HCT116 (cell line): ENCODE measurements around the gene KAT14. TPM values are rescaled to one million over a fixed set of nuclear protein-coding genes. Genes with fewer than 3 reads are reported as not detected.

Experiments
- ATAC-seq: fragments of 200-7000 bp; cut with Tn5 transposase; 2 replicates; pipeline ENCODE4 v1.9.1; 2020; ENCODE audit warnings: mild to moderate bottlenecking, moderate library complexity
- BruUV-seq: library from RNA; stranded (reverse); fragments of 400-500 nt; replicated peaks from 2 replicates; lab custom pipeline; 2021; lab: Mats Ljungman, UMichigan
- CTCF ChIA-PET: fragments of 300-600 bp; sonication (Branson Sonifier 250); formaldehyde crosslinking; loops from one replicate; lab custom pipeline; 2021; ENCODE audit warnings: antibody characterized with exemption; lab: Charles Lee
- POLR2A ChIA-PET: fragments of 300-600, 350-600 bp; sonication (Branson Sonifier 250); formaldehyde crosslinking; loops from one replicate; lab custom pipeline; 2021; ENCODE audit warnings: antibody characterized with exemption; lab: Charles Lee
- RAD21 ChIA-PET, 2 experiments: fragments of 300-600 bp; sonication (Branson Sonifier 250); formaldehyde crosslinking; loops; one replicate each; lab custom pipeline; 2023; ENCODE audit warnings: low total read pairs in 2 of 2; ENCODE audit not compliant: uncharacterized antibody in 2 of 2, unreplicated experiment in 2 of 2, low non-redundant PET in 1 of 2; lab: Charles Lee
- DNase-seq: peaks from one replicate; pipeline ENCODE4 v3.0.0-alpha.2; 2010; ENCODE audit warnings: low read depth, low spot score
- H2AFZ ChIP-seq: fragments of 200-600 bp; shearing (Covaris generic), sonication (generic); 2 replicates; pipeline ENCODE4 v1.6.1; 2017; ENCODE audit warnings: low read depth, mixed run types, mixed read lengths, antibody characterized with exemption, low read length; ENCODE audit not compliant: poor library complexity, severe bottlenecking
- H3K27ac ChIP-seq: 2 replicates; pipeline ENCODE4 v1.5.1; 2012; ENCODE audit warnings: low read depth, low read length
- H3K27me3 ChIP-seq: fragments of 200-600 bp; sonication (generic); 2 replicates; pipeline ENCODE4 v1.6.1; 2016; ENCODE audit warnings: mixed run types, low read length, mixed read lengths; ENCODE audit not compliant: insufficient read depth
- H3K36me3 ChIP-seq, 2 experiments: fragments of 200-500 bp in 1 of 2; fragments of 200-600 bp in 1 of 2; sonication (Bioruptor generic) in 1 of 2; sonication (generic) in 1 of 2; 2 replicates each; pipeline versions ENCODE4 v1.5.1 to v1.6.1; 2014 to 2016; ENCODE audit warnings: low read length in 2 of 2, inconsistent platforms in 1 of 2, mixed read lengths in 1 of 2, mixed run types in 1 of 2; ENCODE audit not compliant: insufficient read depth in 2 of 2, control insufficient read depth in 1 of 2
- H3K4me1 ChIP-seq, 2 experiments: fragments of 200-600 bp in 1 of 2; sonication (generic) in 1 of 2; 2 replicates each; pipeline versions ENCODE4 v1.5.1 to v1.6.1; 2012 to 2017; ENCODE audit warnings: low read length in 2 of 2, inconsistent platforms in 1 of 2, mild to moderate bottlenecking in 1 of 2, mixed read lengths in 1 of 2, mixed run types in 1 of 2, moderate library complexity in 1 of 2; ENCODE audit not compliant: insufficient read depth in 2 of 2, control insufficient read depth in 1 of 2
- H3K4me2 ChIP-seq: fragments of 200-600 bp; sonication (generic); 2 replicates; pipeline ENCODE4 v1.6.1; 2017; ENCODE audit warnings: mixed run types, low read length, mixed read lengths
- H3K4me3 ChIP-seq, 2 experiments: fragments of 200-600 bp in 1 of 2; sonication (generic) in 1 of 2; replicated peaks in 1 of 2; 2 replicates each; pipeline ENCODE4 v1.5.1; 2011 to 2016; ENCODE audit warnings: low read length in 2 of 2, control low read depth in 1 of 2, low read depth in 1 of 2, mild to moderate bottlenecking in 1 of 2, mixed read lengths in 1 of 2, mixed run types in 1 of 2
- H3K79me2 ChIP-seq: fragments of 200-600 bp; sonication (generic); 2 replicates; pipeline ENCODE4 v1.6.1; 2017; ENCODE audit warnings: mild to moderate bottlenecking, mixed run types, low read length, moderate library complexity, mixed read lengths; ENCODE audit not compliant: insufficient read depth
- H3K9ac ChIP-seq: fragments of 200-600 bp; sonication (generic); 2 replicates; pipeline ENCODE4 v1.6.1; 2016; ENCODE audit warnings: low read length, mixed read lengths
- H3K9me2 ChIP-seq: fragments of 200-600 bp; sonication (generic), shearing (Covaris generic); 2 replicates; pipeline ENCODE4 v1.6.1; 2017; ENCODE audit warnings: mixed run types, mild to moderate bottlenecking, moderate library complexity; ENCODE audit not compliant: insufficient read depth
- H3K9me3 ChIP-seq, 2 experiments: fragments of 200-500 bp in 1 of 2; fragments of 200-600 bp in 1 of 2; sonication (Bioruptor generic) in 1 of 2; sonication (generic) in 1 of 2; 2 replicates each; pipeline ENCODE4 v1.6.1; 2014 to 2017; ENCODE audit warnings: low read length in 2 of 2, mixed read lengths in 2 of 2, inconsistent platforms in 1 of 2, low read depth in 1 of 2, mild to moderate bottlenecking in 1 of 2, mixed run types in 1 of 2, moderate library complexity in 1 of 2; ENCODE audit not compliant: control insufficient read depth in 1 of 2, insufficient read depth in 1 of 2
- H4K20me1 ChIP-seq: fragments of 200-600 bp; sonication (generic), shearing (Covaris generic); 2 replicates; pipeline ENCODE4 v1.6.1; 2017; ENCODE audit warnings: mixed run types, mild to moderate bottlenecking, moderate library complexity; ENCODE audit not compliant: insufficient read depth
- ATF3 ChIP-seq: IDR thresholded peaks from 2 replicates; pipeline ENCODE4 v1.6.1; 2012
- CEBPB ChIP-seq: IDR thresholded peaks from 2 replicates; pipeline ENCODE4 v1.6.1; 2012; ENCODE audit warnings: low read depth
- CTCF ChIP-seq, 3 experiments: fragments of 200-600 bp in 1 of 3; sonication (generic) in 1 of 3; IDR thresholded peaks in 2 of 3; conservative IDR thresholded peaks in 1 of 3; 2 replicates each; pipeline ENCODE4 v1.5.1; 2012 to 2017; ENCODE audit warnings: low read depth in 2 of 3, low read length in 2 of 3, antibody characterized with exemption in 1 of 3, borderline replicate concordance in 1 of 3, control low read depth in 1 of 3, mild to moderate bottlenecking in 1 of 3, mixed read lengths in 1 of 3, mixed run types in 1 of 3, moderate library complexity in 1 of 3; ENCODE audit not compliant: insufficient read depth in 1 of 3
- EGR1 ChIP-seq: IDR thresholded peaks from 2 replicates; pipeline ENCODE4 v1.6.1; 2012; ENCODE audit warnings: low read depth
- ELF1 ChIP-seq: IDR thresholded peaks from 2 replicates; pipeline ENCODE4 v1.6.1; 2012; ENCODE audit warnings: low read depth, borderline replicate concordance
- EZH2 ChIP-seq: fragments of 200-600 bp; sonication (generic); IDR thresholded peaks from 2 replicates; pipeline ENCODE4 v1.6.1; 2017; ENCODE audit warnings: antibody characterized with exemption, mixed run types
- FOSL1 ChIP-seq: IDR thresholded peaks from 2 replicates; pipeline ENCODE4 v1.6.1; 2012; ENCODE audit warnings: low read depth
- JUND ChIP-seq: IDR thresholded peaks from 2 replicates; pipeline ENCODE4 v1.6.1; 2012
- MAX ChIP-seq: IDR thresholded peaks from 2 replicates; pipeline ENCODE4 v1.6.1; 2012
- POLR2A ChIP-seq: IDR thresholded peaks from 2 replicates; pipeline ENCODE4 v1.7.0; 2011; ENCODE audit warnings: borderline replicate concordance; ENCODE audit not compliant: insufficient read depth, insufficient read length; ENCODE audit errors: extremely low read depth
- POLR2AphosphoS5 ChIP-seq: IDR thresholded peaks from 2 replicates; pipeline ENCODE4 v1.6.1; 2011; ENCODE audit warnings: mild to moderate bottlenecking, low read depth, low read length, moderate library complexity
- RAD21 ChIP-seq: IDR thresholded peaks from 2 replicates; pipeline ENCODE4 v1.6.1; 2012; ENCODE audit warnings: low read depth, mild to moderate bottlenecking
- SIN3A ChIP-seq: IDR thresholded peaks from 2 replicates; pipeline ENCODE4 v1.6.1; 2012; ENCODE audit warnings: low read depth
- SP1 ChIP-seq: IDR thresholded peaks from 2 replicates; pipeline ENCODE4 v1.6.1; 2012; ENCODE audit warnings: low read depth
- TCF7L2 ChIP-seq: IDR thresholded peaks from 2 replicates; pipeline ENCODE4 v1.7.0; 2011; ENCODE audit warnings: borderline replicate concordance, inconsistent platforms; ENCODE audit not compliant: insufficient read depth, insufficient read length; ENCODE audit errors: extremely low read depth
- YY1 ChIP-seq: IDR thresholded peaks from 2 replicates; pipeline ENCODE4 v1.6.1; 2011; ENCODE audit warnings: low read length, low read depth, moderate library complexity, mild to moderate bottlenecking; ENCODE audit not compliant: insufficient replicate concordance; ENCODE audit errors: extremely low read depth
- ZBTB33 ChIP-seq: IDR thresholded peaks from 2 replicates; pipeline ENCODE4 v1.6.1; 2011; ENCODE audit warnings: mild to moderate bottlenecking, low read length, moderate library complexity; ENCODE audit not compliant: insufficient replicate concordance; ENCODE audit errors: extremely low read depth
- ZFX ChIP-seq: fragments of 450-650 bp; IDR thresholded peaks from 2 replicates; pipeline ENCODE4 v1.6.1; 2017
- intact Hi-C: fragments of 100-400 bp; cut with micrococcal nuclease; formaldehyde crosslinking; loops from 2 replicates; pipeline ENCODE4 v1.10.0; 2022
- total RNA-seq: library from RNA; stranded (reverse); gene quantifications from one replicate; pipeline ENCODE4 v1.2.1, GENCODE V29; 2021; ENCODE audit not compliant: unreplicated experiment

Gene KAT14
- total RNA-seq, 1 experiment from 2014 or later: 11.4 TPM

- no peaks in the 10 kb centered on the region for H3K9me3 ChIP-seq
- no peaks in the 10 kb centered on the region for H3K36me3 ChIP-seq
- ChIA-PET POLR2A (no interaction called here), CTCF (no interaction called here), RAD21 (no interaction called here)
- H3K4me3 ChIP-seq: no peak overlapping the region
- TF ChIP-seq CTCF (IDR thresholded peaks at IDR 0.05 in 2 of 3, conservative IDR thresholded peaks at IDR 0.05 in 1 of 3; ENCODE audit: borderline replicate concordance in 1 of 3, insufficient read depth in 1 of 3, low read depth in 2 of 3, low read length in 2 of 3) (no peak), EGR1 (no peak), SIN3A (no peak), POLR2AphosphoS5 (no peak), ELF1 (no peak), MAX (no peak), TCF7L2 (no peak), POLR2A (no peak), CEBPB (no peak), EZH2 (no peak), ZBTB33 (no peak), YY1 (no peak), SP1 (no peak), FOSL1 (no peak), JUND (no peak), ATF3 (no peak), ZFX (no peak), RAD21 (no peak)
- intact Hi-C loops: no loop called here
- H3K27me3 ChIP-seq: no peaks in the 10 kb centered on the region
- BruUV-seq: no TSS peak
- H3K4me1 ChIP-seq: peaks cover 2 to 8% of the 10 kb centered on the region in 2 experiments; a peak in 3 of 4 replicates
- H2AFZ ChIP-seq: no peak overlapping the region
- H3K9ac ChIP-seq: no peak overlapping the region
- H3K4me2 ChIP-seq: no peak overlapping the region
- no peak overlapping the region for H3K27ac ChIP-seq
- no peaks in the 10 kb centered on the region for H3K9me2 ChIP-seq
- ATAC-seq (no peak), DNase-seq (no peak)
- peaks cover 11% of the 10 kb centered on the region for H3K79me2 ChIP-seq
- H4K20me1 ChIP-seq: no peaks in the 10 kb centered on the region
These were observed 3.7 kb upstream of the KAT14 start for GRCh38 chr20:18133962-18134361.
